Measurements from ENCODE around the gene VAV2. TPM values are rescaled to one million over a fixed set of nuclear protein-coding genes. Genes with fewer than 3 reads are reported as not detected.

Gene VAV2
- total RNA-seq, 1 experiment from 2014 or later, result 9.7 TPM

DNA sequence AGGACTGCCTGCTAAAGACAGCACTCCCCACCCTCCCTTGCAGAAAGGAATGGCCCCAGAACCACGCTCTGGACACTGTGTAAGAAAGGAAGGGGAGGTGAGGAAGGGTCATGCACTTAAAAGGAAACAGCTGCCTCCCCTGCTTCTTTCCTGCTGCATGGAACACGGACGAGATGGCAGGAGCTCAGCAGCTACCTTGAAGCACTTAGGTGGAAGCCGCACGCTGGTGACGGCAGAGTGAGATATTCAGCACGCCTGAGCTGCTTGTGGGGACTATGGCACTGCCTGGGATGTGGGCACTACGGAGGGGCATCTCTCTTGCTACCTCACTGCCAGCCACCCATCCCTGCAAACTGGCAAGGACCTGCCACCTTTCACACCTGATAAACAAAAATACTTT lies 101.5 kb downstream of the VAV2 start:
- Histone ChIP-seq H3K27me3 (ENCODE audit: low read length) (no peaks in the 10 kb centered on the region), H4K20me1 (ENCODE audit: low read length) (no peaks in the 10 kb centered on the region), H3K4me2 (ENCODE audit: low read length) (no peak overlapping the region), H2AFZ (ENCODE audit: low read length) (no peak overlapping the region), H3K9me2 (replicated peaks; ENCODE audit: low read length) (no peaks in the 10 kb centered on the region), H3K4me3 (ENCODE audit: low read length) (no peak overlapping the region), H3K9me3 (ENCODE audit: low read length) (no peaks in the 10 kb centered on the region), H3K27ac (ENCODE audit: low read length) (peak overlapping the region; percentile 48), H3K79me2 (ENCODE audit: low read length) (no peaks in the 10 kb centered on the region), H3K36me3 (ENCODE audit: low read depth, low read length) (no peaks in the 10 kb centered on the region), H3K4me1 (ENCODE audit: insufficient read depth, low read length) (peaks cover 11% of the 10 kb centered on the region; the same call in 1 of the 2 replicates), H3K9ac (ENCODE audit: low read length) (no peak overlapping the region), H3F3A (ENCODE audit: low read length, unreplicated experiment) (no peaks in the 10 kb centered on the region)
- BruUV-seq (replicated peaks), result no TSS peak
- ATAC-seq, result no peak
- no peak for TF ChIP-seq EZH2phosphoT487 (IDR thresholded peaks at IDR 0.05; ENCODE audit: borderline replicate concordance, low read length)
- ChIA-PET POLR2A (ENCODE audit: unreplicated experiment) (no interaction called here), CTCF (no interaction called here)
- intact Hi-C loops (cut with micrococcal nuclease), result no loop called here
- DNase-seq, result no peak

DNA sequence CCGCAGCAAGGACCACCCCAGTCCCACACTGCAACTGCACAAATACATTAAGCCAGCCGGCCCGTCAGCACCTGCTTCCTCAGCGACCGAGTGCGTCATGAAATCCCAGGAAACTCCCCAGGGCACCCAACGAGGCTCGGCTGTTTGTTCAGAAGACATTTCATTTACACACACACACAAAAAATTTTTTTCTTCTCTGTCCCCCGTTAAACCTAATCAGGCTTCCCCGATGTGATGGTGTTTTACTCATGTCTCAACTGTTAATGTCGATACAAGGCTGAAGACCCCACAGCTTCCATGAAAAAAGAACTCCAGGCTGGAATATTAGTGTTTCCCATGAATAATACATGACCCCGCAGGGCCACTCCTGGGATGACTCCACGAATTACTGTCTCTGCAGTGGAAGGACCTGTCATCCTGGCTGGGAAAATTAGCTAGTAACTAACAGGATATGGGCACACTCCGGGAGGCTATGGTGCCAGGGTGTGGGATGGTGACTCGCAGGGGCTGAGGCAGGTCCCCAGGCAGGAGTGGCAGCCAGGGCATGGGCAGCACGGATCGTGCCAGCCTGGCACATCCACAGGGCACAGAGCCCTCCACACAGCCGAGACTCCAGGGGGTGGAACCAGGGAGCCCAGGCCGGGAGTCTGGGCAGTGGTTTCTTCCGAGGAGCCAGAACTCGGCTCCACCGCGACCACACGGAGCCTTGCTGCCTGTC lies 102.4 kb downstream of the VAV2 start:
- no peaks in the 10 kb centered on the region for H3K9me2 ChIP-seq (replicated peaks; ENCODE audit: low read length)
- H3K79me2 ChIP-seq (ENCODE audit: low read length), result no peaks in the 10 kb centered on the region
- no peak overlapping the region for H3K4me2 ChIP-seq (ENCODE audit: low read length)
- H3K4me3 ChIP-seq (ENCODE audit: low read length), result no peak overlapping the region
- BruUV-seq (replicated peaks), result no TSS peak
- TF ChIP-seq, protein P1, sequence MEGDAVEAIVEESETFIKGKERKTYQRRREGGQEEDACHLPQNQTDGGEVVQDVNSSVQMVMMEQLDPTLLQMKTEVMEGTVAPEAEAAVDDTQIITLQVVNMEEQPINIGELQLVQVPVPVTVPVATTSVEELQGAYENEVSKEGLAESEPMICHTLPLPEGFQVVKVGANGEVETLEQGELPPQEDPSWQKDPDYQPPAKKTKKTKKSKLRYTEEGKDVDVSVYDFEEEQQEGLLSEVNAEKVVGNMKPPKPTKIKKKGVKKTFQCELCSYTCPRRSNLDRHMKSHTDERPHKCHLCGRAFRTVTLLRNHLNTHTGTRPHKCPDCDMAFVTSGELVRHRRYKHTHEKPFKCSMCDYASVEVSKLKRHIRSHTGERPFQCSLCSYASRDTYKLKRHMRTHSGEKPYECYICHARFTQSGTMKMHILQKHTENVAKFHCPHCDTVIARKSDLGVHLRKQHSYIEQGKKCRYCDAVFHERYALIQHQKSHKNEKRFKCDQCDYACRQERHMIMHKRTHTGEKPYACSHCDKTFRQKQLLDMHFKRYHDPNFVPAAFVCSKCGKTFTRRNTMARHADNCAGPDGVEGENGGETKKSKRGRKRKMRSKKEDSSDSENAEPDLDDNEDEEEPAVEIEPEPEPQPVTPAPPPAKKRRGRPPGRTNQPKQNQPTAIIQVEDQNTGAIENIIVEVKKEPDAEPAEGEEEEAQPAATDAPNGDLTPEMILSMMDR (conservative IDR thresholded peaks at IDR 0.05; ENCODE audit: low read depth, low read length), result no peak
- TF ChIP-seq EZH2phosphoT487 (IDR thresholded peaks at IDR 0.05; ENCODE audit: borderline replicate concordance, low read length) (no peak), EZH2 (IDR thresholded peaks at IDR 0.05; ENCODE audit: low read length, unreplicated experiment) (no peak)
- DNase-seq (peak; percentile 47), ATAC-seq (peak; percentile 82)
- no peak overlapping the region for H2AFZ ChIP-seq (ENCODE audit: low read length)
- POLR2A ChIA-PET (ENCODE audit: unreplicated experiment), result no interaction called here
- CTCF ChIA-PET, result no interaction called here
- no peaks in the 10 kb centered on the region for H3F3A ChIP-seq (ENCODE audit: low read length, unreplicated experiment)
- H3K36me3 ChIP-seq (ENCODE audit: low read depth, low read length), result no peaks in the 10 kb centered on the region
- H3K27ac ChIP-seq (ENCODE audit: low read length), result peak overlapping the region; percentile 48
- H3K9me3 ChIP-seq (ENCODE audit: low read length), result no peaks in the 10 kb centered on the region
- intact Hi-C loops (cut with micrococcal nuclease), result no loop called here
- H3K9ac ChIP-seq (ENCODE audit: low read length), result no peak overlapping the region
- H3K4me1 ChIP-seq (ENCODE audit: insufficient read depth, low read length), result peaks cover 11% of the 10 kb centered on the region; the same call in 1 of the 2 replicates
- H4K20me1 ChIP-seq (ENCODE audit: low read length), result no peaks in the 10 kb centered on the region
- H3K27me3 ChIP-seq (ENCODE audit: low read length), result no peaks in the 10 kb centered on the region

- peaks cover 11% of the 10 kb centered on the region; the same call in 1 of the 2 replicates for H3K4me1 ChIP-seq (ENCODE audit: insufficient read depth, low read length)
- H3K9ac ChIP-seq (ENCODE audit: low read length), result no peak overlapping the region
- ChIA-PET CTCF (no interaction called here), POLR2A (ENCODE audit: unreplicated experiment) (no interaction called here)
- BruUV-seq (replicated peaks), result no TSS peak
- H4K20me1 ChIP-seq (ENCODE audit: low read length), result no peaks in the 10 kb centered on the region
- intact Hi-C loops (cut with micrococcal nuclease), result no loop called here
- ATAC-seq (no peak), DNase-seq (no peak)
- peak overlapping the region; percentile 41 for H3K27ac ChIP-seq (ENCODE audit: low read length)
- H3K4me2 ChIP-seq (ENCODE audit: low read length), result no peak overlapping the region
- no peak overlapping the region for H3K4me3 ChIP-seq (ENCODE audit: low read length)
- no peak for TF ChIP-seq EZH2phosphoT487 (IDR thresholded peaks at IDR 0.05; ENCODE audit: borderline replicate concordance, low read length)
- no peak for TF ChIP-seq EZH2 (IDR thresholded peaks at IDR 0.05; ENCODE audit: low read length, unreplicated experiment)
- TF ChIP-seq, protein P1 (conservative IDR thresholded peaks at IDR 0.05; ENCODE audit: low read depth, low read length), result no peak
- H3K79me2 ChIP-seq (ENCODE audit: low read length), result no peaks in the 10 kb centered on the region
- no peaks in the 10 kb centered on the region for H3K27me3 ChIP-seq (ENCODE audit: low read length)
- H3F3A ChIP-seq (ENCODE audit: low read length, unreplicated experiment), result no peaks in the 10 kb centered on the region
- H3K9me2 ChIP-seq (replicated peaks; ENCODE audit: low read length), result no peaks in the 10 kb centered on the region
- no peaks in the 10 kb centered on the region for H3K9me3 ChIP-seq (ENCODE audit: low read length)
- H2AFZ ChIP-seq (ENCODE audit: low read length), result no peak overlapping the region
- H3K36me3 ChIP-seq (ENCODE audit: low read depth, low read length), result no peaks in the 10 kb centered on the region
These were observed 103.2 kb downstream of the VAV2 start for GRCh38 chr9:133888809-133889491.
